Liver (tissue), 9 donors: Measurements from ENCODE around the gene GAPVD1. TPM values are rescaled to one million over a fixed set of nuclear protein-coding genes. Genes with fewer than 3 reads are reported as not detected.

Source experiments
- DNase-seq: peaks from one replicate; pipeline ENCODE4 v3.0.0-alpha.2; 2017; ENCODE audit warnings: low spot score
- H3K27ac ChIP-seq, 2 donors: one replicate each; pipeline ENCODE4 v1.7.0; 2013; ENCODE audit warnings: inconsistent platforms in 2 of 2, low read length in 2 of 2, control low read depth in 1 of 2, low read depth in 1 of 2, mild to moderate bottlenecking in 1 of 2
- H3K27me3 ChIP-seq, 4 donors: one replicate each; pipeline versions ENCODE4 v1.6.1 to v1.7.0; 2013; ENCODE audit warnings: low read length in 3 of 4, inconsistent platforms in 1 of 4, mild to moderate bottlenecking in 1 of 4, moderate library complexity in 1 of 4; ENCODE audit not compliant: control insufficient read depth in 4 of 4, insufficient read depth in 4 of 4
- H3K36me3 ChIP-seq, 4 donors: one replicate each; pipeline versions ENCODE4 v1.6.1 to v1.7.0; 2013; ENCODE audit warnings: low read length in 3 of 4, mild to moderate bottlenecking in 3 of 4, low read depth in 1 of 4, moderate library complexity in 1 of 4; ENCODE audit not compliant: control insufficient read depth in 4 of 4, insufficient read depth in 3 of 4
- H3K4me1 ChIP-seq, 4 donors: one replicate each; pipeline versions ENCODE4 v1.6.1 to v1.7.0; 2013; ENCODE audit warnings: low read length in 3 of 4, mild to moderate bottlenecking in 3 of 4, moderate library complexity in 1 of 4; ENCODE audit not compliant: control insufficient read depth in 4 of 4, insufficient read depth in 4 of 4
- H3K4me3 ChIP-seq, 3 donors: one replicate each; pipeline versions ENCODE4 v1.6.1 to v1.7.0; 2013; ENCODE audit warnings: low read length in 3 of 3, control low read depth in 1 of 3, low read depth in 1 of 3, mild to moderate bottlenecking in 1 of 3
- H3K9ac ChIP-seq, 2 donors: one replicate each; pipeline ENCODE4 v1.7.0; 2013; ENCODE audit warnings: low read length in 2 of 2, mild to moderate bottlenecking in 2 of 2, moderate library complexity in 2 of 2, control low read depth in 1 of 2, low read depth in 1 of 2
- H3K9me3 ChIP-seq, 4 donors: one replicate each; pipeline versions ENCODE4 v1.6.1 to v1.7.0; 2013; ENCODE audit warnings: low read length in 3 of 4; ENCODE audit not compliant: control insufficient read depth in 4 of 4
- ATF3 ChIP-seq: IDR thresholded peaks from 2 replicates; pipeline ENCODE4 v1.6.1; 2016; ENCODE audit warnings: antibody characterized with exemption
- CTCF ChIP-seq: fragments of 150-350 bp; IDR thresholded peaks from 2 replicates; pipeline ENCODE4 v1.5.1; 2017; ENCODE audit warnings: improper control_type of control experiment, low read depth, low read length; ENCODE audit not compliant: missing input control
- EGR1 ChIP-seq, 2 donors: IDR thresholded peaks; 2 replicates each; pipeline ENCODE4 v1.6.1; 2016 to 2018; ENCODE audit warnings: antibody characterized with exemption in 2 of 2, low read depth in 2 of 2
- FOXA1 ChIP-seq: IDR thresholded peaks from 2 replicates; pipeline ENCODE4 v1.6.1; 2016; ENCODE audit warnings: antibody characterized with exemption
- FOXA2 ChIP-seq: IDR thresholded peaks from 2 replicates; pipeline ENCODE4 v1.6.1; 2016; ENCODE audit warnings: antibody characterized with exemption
- GABPA ChIP-seq, 2 donors: IDR thresholded peaks in 1 of 2; conservative IDR thresholded peaks in 1 of 2; 2 replicates each; pipeline ENCODE4 v1.6.1; 2016; ENCODE audit warnings: antibody characterized with exemption in 2 of 2, mild to moderate bottlenecking in 1 of 2, moderate library complexity in 1 of 2
- HNF4A ChIP-seq, 2 donors: conservative IDR thresholded peaks; 2 replicates each; pipeline ENCODE4 v1.6.1; 2016; ENCODE audit warnings: antibody characterized with exemption in 2 of 2, mild to moderate bottlenecking in 2 of 2
- HNF4G ChIP-seq: IDR thresholded peaks from 2 replicates; pipeline ENCODE4 v1.6.1; 2016; ENCODE audit warnings: antibody characterized with exemption
- JUND ChIP-seq, 2 donors: IDR thresholded peaks; 2 replicates each; pipeline ENCODE4 v1.6.1; 2016; ENCODE audit warnings: antibody characterized with exemption in 2 of 2
- MAX ChIP-seq: IDR thresholded peaks from 2 replicates; pipeline ENCODE4 v1.6.1; 2016; ENCODE audit warnings: antibody characterized with exemption
- NR2F2 ChIP-seq: IDR thresholded peaks from 2 replicates; pipeline ENCODE4 v1.6.1; 2016; ENCODE audit warnings: antibody characterized with exemption
- RAD21 ChIP-seq, 2 donors: IDR thresholded peaks; 2 replicates each; pipeline ENCODE4 v1.6.1; 2016; ENCODE audit warnings: antibody characterized with exemption in 2 of 2, mild to moderate bottlenecking in 2 of 2
- REST ChIP-seq: IDR thresholded peaks from 2 replicates; pipeline ENCODE4 v1.6.1; 2016; ENCODE audit warnings: antibody characterized with exemption, mild to moderate bottlenecking
- RXRA ChIP-seq, 2 donors: IDR thresholded peaks; 2 replicates each; pipeline ENCODE4 v1.6.1; 2017 to 2018; ENCODE audit warnings: antibody characterized with exemption in 2 of 2, mild to moderate bottlenecking in 1 of 2
- SP1 ChIP-seq: IDR thresholded peaks from 2 replicates; pipeline ENCODE4 v1.6.1; 2018; ENCODE audit warnings: antibody characterized with exemption, mild to moderate bottlenecking
- TAF1 ChIP-seq: conservative IDR thresholded peaks from 2 replicates; pipeline ENCODE4 v1.6.1; 2016; ENCODE audit warnings: antibody characterized with exemption, mild to moderate bottlenecking
- ZBTB33 ChIP-seq: IDR thresholded peaks from 2 replicates; pipeline ENCODE4 v1.6.1; 2016; ENCODE audit warnings: antibody characterized with exemption
- WGBS: extraction: QIAGEN DNeasy Blood & Tissue Kit; methylation state at CpG from one replicate; pipeline ENCODE4 v1.1.7; 2013; 5-methylcytosine and 5-hydroxymethylcytosine counted together
- polyA plus RNA-seq, 2 donors: library from polyadenylated mRNA; stranded (reverse) in 1 of 2; unstranded in 1 of 2; fragments of 200-250 nt in 1 of 2; fragments of >200 nt in 1 of 2; fragmentation: Nextera tagmentation in 1 of 2; extraction: Ambion mirVana in 1 of 2; gene quantifications; one replicate each; pipeline versions ENCODE4 v1.2.1 to v1.2.3, GENCODE V29; 2013 to 2015
- total RNA-seq, 2 donors: library from RNA; depleted of rRNA; stranded (reverse); fragments of >200 nt; gene quantifications; one replicate each; pipeline ENCODE4 v1.2.3, GENCODE V29; 2014
- donor health status: healthy.
- donor health status: healthy.
- donor health status: healthy.
- donor health status: healthy.
- donor health status: healthy.

Gene GAPVD1
- total and polyA plus RNA-seq, 4 donors: 5.5 to 89.7 (median 28.6) TPM

- 97% methylated on average over 15 of the region's 15 CpGs for WGBS
- Histone ChIP-seq H3K4me1 (peaks cover 2 to 17% (median 10%) of the 10 kb centered on the region in 4 donors), H3K9ac (no peak overlapping the region), H3K27ac (no peak overlapping the region), H3K36me3 (peaks cover 0 to 6% (median 5%) of the 10 kb centered on the region in 4 donors), H3K4me3 (no peak overlapping the region), H3K27me3 (no peaks in the 10 kb centered on the region), H3K9me3 (no peaks in the 10 kb centered on the region)
- TF ChIP-seq RXRA (IDR thresholded peaks at IDR 0.05) (no peak), HNF4A (conservative IDR thresholded peaks at IDR 0.05) (no peak), ATF3 (no peak), FOXA2 (no peak), RAD21 (IDR thresholded peaks at IDR 0.05) (no peak), MAX (no peak), NR2F2 (no peak), HNF4G (no peak), JUND (IDR thresholded peaks at IDR 0.05) (no peak), EGR1 (IDR thresholded peaks at IDR 0.05; ENCODE audit: low read depth in 2 of 2) (no peak), REST (no peak), GABPA (IDR thresholded peaks at IDR 0.05 in 1 of 2, conservative IDR thresholded peaks at IDR 0.05 in 1 of 2) (no peak), CTCF (no peak), TAF1 (no peak), ZBTB33 (no peak), SP1 (no peak)
- no peak for DNase-seq
Measured at GRCh38 chr9:125243792-125244260, 17.8 kb upstream of the GAPVD1 start.

- no peak for DNase-seq
- H3K9ac ChIP-seq: no peak overlapping the region
- H3K9me3 ChIP-seq: no peaks in the 10 kb centered on the region
- no peak overlapping the region for H3K4me3 ChIP-seq
- 87% methylated on average over 6 of the region's 6 CpGs for WGBS
- peaks cover 0 to 8% (median 4%) of the 10 kb centered on the region in 4 donors for H3K4me1 ChIP-seq
- H3K27ac ChIP-seq: no peak overlapping the region
- H3K36me3 ChIP-seq: no peaks in the 10 kb centered on the region
- H3K27me3 ChIP-seq: no peaks in the 10 kb centered on the region
- TF ChIP-seq CTCF: no peak
- TF ChIP-seq NR2F2: no peak
- TF ChIP-seq SP1: no peak
- no peak for TF ChIP-seq RAD21 (IDR thresholded peaks at IDR 0.05)
- TF ChIP-seq ATF3: no peak
- TF ChIP-seq EGR1 (IDR thresholded peaks at IDR 0.05; ENCODE audit: low read depth in 2 of 2): no peak
- TF ChIP-seq RXRA (IDR thresholded peaks at IDR 0.05): no peak
- no peak for TF ChIP-seq HNF4G
- TF ChIP-seq FOXA2: no peak
- no peak for TF ChIP-seq GABPA (IDR thresholded peaks at IDR 0.05 in 1 of 2, conservative IDR thresholded peaks at IDR 0.05 in 1 of 2)
- no peak for TF ChIP-seq MAX
- TF ChIP-seq ZBTB33: no peak
- TF ChIP-seq FOXA1: no peak
Measured at GRCh38 chr9:125246261-125246667, 15.4 kb upstream of the GAPVD1 start.
